ENCODE measurements around the gene CES5A. TPM values are rescaled to one million over a fixed set of nuclear protein-coding genes. Genes with fewer than 3 reads are reported as not detected.

CES5A gene
- total and polyA plus RNA-seq, 2 of the 8 experiments (the other 6 are each of a cell fraction or from before 2014, with no cell fraction given), result not detected

DNA sequence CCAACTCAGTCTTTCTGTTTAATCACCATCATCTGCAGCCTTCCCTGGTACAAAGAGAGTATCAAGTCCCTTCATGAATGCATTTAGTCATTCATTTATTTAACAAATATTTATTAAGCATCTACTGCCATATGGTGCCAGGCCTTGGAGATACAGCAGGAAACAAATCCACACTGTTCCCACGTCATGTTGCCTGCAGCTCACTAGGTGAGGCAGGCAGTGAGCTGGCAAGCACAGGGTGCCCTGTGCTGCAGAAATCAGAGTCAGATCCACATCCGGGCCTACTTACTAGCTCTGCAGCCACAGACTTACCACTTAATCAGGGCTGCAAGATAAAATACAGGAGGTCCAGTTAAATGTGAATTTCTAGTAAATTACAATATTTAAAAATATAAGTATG is 38.5 kb upstream of the CES5A start:
- FAIRE-seq (no peak), DNase-seq (ENCODE audit: low read depth in 1 of 2, low spot score in 2 of 2) (no peak)
- H3K23ac ChIP-seq (ENCODE audit: insufficient read length), result no peak overlapping the region
- no peak overlapping the region for H4K5ac ChIP-seq (ENCODE audit: insufficient read length, low read depth, low read length)
- H3K36me3 ChIP-seq (ENCODE audit: control insufficient read depth in 2 of 4, insufficient read depth in 4 of 4, low read length in 3 of 4), result no peaks in the 10 kb centered on the region
- no peaks in the 10 kb centered on the region for H4K20me1 ChIP-seq (replicated peaks in 1 of 2; ENCODE audit: control insufficient read depth in 1 of 2, insufficient read depth in 2 of 2, low read length in 2 of 2)
- H2BK120ac ChIP-seq (replicated peaks; ENCODE audit: low read depth, low read length), result no peak overlapping the region
- CTCF ChIA-PET (ENCODE audit: partially characterized antibody), result no interaction called here
- TF ChIP-seq SP1 (IDR thresholded peaks at IDR 0.05; ENCODE audit: low read depth, low read length) (no peak), SUZ12 (IDR thresholded peaks at IDR 0.05; ENCODE audit: low read length) (no peak), TCF12 (IDR thresholded peaks at IDR 0.05; ENCODE audit: low read depth, low read length) (no peak), EP300 (IDR thresholded peaks at IDR 0.05; ENCODE audit: borderline replicate concordance in 1 of 2, low read depth in 2 of 2, low read length in 2 of 2) (no peak), SP4 (IDR thresholded peaks at IDR 0.05; ENCODE audit: low read length) (no peak)
- TF ChIP-seq, protein P1, sequence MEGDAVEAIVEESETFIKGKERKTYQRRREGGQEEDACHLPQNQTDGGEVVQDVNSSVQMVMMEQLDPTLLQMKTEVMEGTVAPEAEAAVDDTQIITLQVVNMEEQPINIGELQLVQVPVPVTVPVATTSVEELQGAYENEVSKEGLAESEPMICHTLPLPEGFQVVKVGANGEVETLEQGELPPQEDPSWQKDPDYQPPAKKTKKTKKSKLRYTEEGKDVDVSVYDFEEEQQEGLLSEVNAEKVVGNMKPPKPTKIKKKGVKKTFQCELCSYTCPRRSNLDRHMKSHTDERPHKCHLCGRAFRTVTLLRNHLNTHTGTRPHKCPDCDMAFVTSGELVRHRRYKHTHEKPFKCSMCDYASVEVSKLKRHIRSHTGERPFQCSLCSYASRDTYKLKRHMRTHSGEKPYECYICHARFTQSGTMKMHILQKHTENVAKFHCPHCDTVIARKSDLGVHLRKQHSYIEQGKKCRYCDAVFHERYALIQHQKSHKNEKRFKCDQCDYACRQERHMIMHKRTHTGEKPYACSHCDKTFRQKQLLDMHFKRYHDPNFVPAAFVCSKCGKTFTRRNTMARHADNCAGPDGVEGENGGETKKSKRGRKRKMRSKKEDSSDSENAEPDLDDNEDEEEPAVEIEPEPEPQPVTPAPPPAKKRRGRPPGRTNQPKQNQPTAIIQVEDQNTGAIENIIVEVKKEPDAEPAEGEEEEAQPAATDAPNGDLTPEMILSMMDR (IDR thresholded peaks at IDR 0.05; ENCODE audit: control extremely low read depth in 1 of 3, insufficient read depth in 1 of 3, low read depth in 1 of 3, low read length in 3 of 3), result no peak
- TF ChIP-seq, protein P2, sequence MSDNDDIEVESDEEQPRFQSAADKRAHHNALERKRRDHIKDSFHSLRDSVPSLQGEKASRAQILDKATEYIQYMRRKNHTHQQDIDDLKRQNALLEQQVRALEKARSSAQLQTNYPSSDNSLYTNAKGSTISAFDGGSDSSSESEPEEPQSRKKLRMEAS (IDR thresholded peaks at IDR 0.05), result no peak
- H3K4ac ChIP-seq (replicated peaks; ENCODE audit: insufficient read length, low read depth, low read length), result no peak overlapping the region
- no peaks in the 10 kb centered on the region for H3K27me3 ChIP-seq (replicated peaks in 1 of 4; ENCODE audit: control insufficient read depth in 3 of 4, extremely low read depth in 1 of 4, insufficient read depth in 3 of 4, low read length in 3 of 4)
- no peak overlapping the region for H3K18ac ChIP-seq (ENCODE audit: extremely low read depth, low read length)
- H3K4me2 ChIP-seq (ENCODE audit: insufficient read depth in 1 of 2, low read depth in 2 of 2, low read length in 2 of 2), result no peak overlapping the region
- no peak overlapping the region for H2AK5ac ChIP-seq (ENCODE audit: low read depth, low read length)
- no peak overlapping the region for H3K4me3 ChIP-seq (ENCODE audit: extremely low read depth in 1 of 4, insufficient read depth in 2 of 4, low read depth in 3 of 4, low read length in 4 of 4)
- no peak overlapping the region for H3K27ac ChIP-seq (ENCODE audit: low read depth, low read length)
- H3K79me1 ChIP-seq (ENCODE audit: low read depth, low read length), result no peaks in the 10 kb centered on the region
- no peak overlapping the region for H2BK5ac ChIP-seq (ENCODE audit: low read depth, low read length)
- H3K4me1 ChIP-seq (replicated peaks in 1 of 4; ENCODE audit: control insufficient read depth in 3 of 4, insufficient read depth in 4 of 4, low read length in 3 of 4), result no peaks in the 10 kb centered on the region
- no peak overlapping the region for H3K9ac ChIP-seq (replicated peaks in 1 of 4; ENCODE audit: extremely low read depth in 1 of 4, low read depth in 3 of 4, low read length in 3 of 4)
- POLR2A ChIA-PET (ENCODE audit: partially characterized antibody), result no interaction called here
- H3K14ac ChIP-seq (ENCODE audit: insufficient read length), result no peak overlapping the region
- no peak overlapping the region for H3K56ac ChIP-seq (replicated peaks; ENCODE audit: insufficient read length, low read depth, low read length)
- H2BK15ac ChIP-seq (ENCODE audit: low read length), result no peak overlapping the region
- H3K9me3 ChIP-seq (ENCODE audit: insufficient read depth in 2 of 2, low read depth in 1 of 2, low read length in 1 of 2), result no peaks in the 10 kb centered on the region
- H3K23me2 ChIP-seq (ENCODE audit: low read depth, low read length), result no peaks in the 10 kb centered on the region; the same call in 1 of the 2 replicates
- no peaks in the 10 kb centered on the region for H3K79me2 ChIP-seq (ENCODE audit: control insufficient read depth in 1 of 2, insufficient read depth in 2 of 2, low read length in 2 of 2)
- H4K91ac ChIP-seq (replicated peaks; ENCODE audit: insufficient read length, low read length), result no peak overlapping the region
- no peak overlapping the region for H2AFZ ChIP-seq (ENCODE audit: low read length)
- WGBS, 2 experiments (ENCODE audit: extremely low coverage in 1 of 2, insufficient coverage in 1 of 2, insufficient read length in 1 of 2, insufficient replicate concordance in 2 of 2, low coverage in 1 of 2, low lambda C conversion rate in 2 of 2, missing lambda C conversion rate in 1 of 2), result 88% methylated on average over 2 of the region's 2 CpGs; no CpG with 5 or more reads in 1 of the 2 experiments
- no peak overlapping the region for H2BK12ac ChIP-seq (ENCODE audit: low read depth, low read length)
- no peak overlapping the region for H4K8ac ChIP-seq (ENCODE audit: extremely low read depth, insufficient read depth, low read length)
- H2BK20ac ChIP-seq (ENCODE audit: low read length), result no peak overlapping the region

All from H1 (cell line).